Glutamatergic neuron (in vitro differentiated cells): ENCODE results near the gene GRIK4. TPM values are rescaled to one million over a fixed set of nuclear protein-coding genes. Genes with fewer than 3 reads are reported as not detected.
"Not testable (repeated sequence)": the region's sequence is repeated elsewhere in the genome, so short reads cannot be mapped to it uniquely, and the experiment has no call there.

Experiments
- DNase-seq: peaks from one replicate; pipeline ENCODE4 v3.0.0; 2022
- H3K27ac Mint-ChIP-seq: one replicate; pipeline ENCODE4 v1.8.0; 2020; ENCODE audit warnings: mild to moderate bottlenecking, mixed read lengths, inconsistent platforms; ENCODE audit not compliant: unreplicated experiment
- H3K27me3 Mint-ChIP-seq: one replicate; pipeline ENCODE4 v1.8.0; 2020; ENCODE audit warnings: mild to moderate bottlenecking, moderate library complexity, mixed read lengths, inconsistent platforms; ENCODE audit not compliant: unreplicated experiment
- H3K36me3 Mint-ChIP-seq: one replicate; pipeline ENCODE4 v1.8.0; 2020; ENCODE audit warnings: mild to moderate bottlenecking, mixed read lengths, inconsistent platforms; ENCODE audit not compliant: unreplicated experiment
- H3K4me1 Mint-ChIP-seq: one replicate; pipeline ENCODE4 v1.8.0; 2020; ENCODE audit warnings: mild to moderate bottlenecking, low read depth, mixed read lengths, inconsistent platforms; ENCODE audit not compliant: unreplicated experiment
- H3K4me3 Mint-ChIP-seq: one replicate; pipeline ENCODE4 v1.8.0; 2020; ENCODE audit warnings: mild to moderate bottlenecking, mixed read lengths, inconsistent platforms; ENCODE audit not compliant: unreplicated experiment
- H3K9me3 Mint-ChIP-seq: one replicate; pipeline ENCODE4 v1.8.0; 2020; ENCODE audit warnings: mild to moderate bottlenecking, moderate library complexity, mixed read lengths, inconsistent platforms; ENCODE audit not compliant: unreplicated experiment
- CTCF ChIP-seq: fragments of 200-600 bp; sonication (generic); IDR thresholded peaks from one replicate; pipeline ENCODE4 v1.5.0; 2021; ENCODE audit not compliant: partially characterized antibody, unreplicated experiment
- total RNA-seq: library from RNA; stranded (reverse); fragmentation: NEBNext Ultra II Directional; extraction: Animal tissue kit (Norgen Biotek cat#: 25700); gene quantifications from one replicate; pipeline ENCODE4 v1.2.1, GENCODE V29; 2021; ENCODE audit not compliant: unreplicated experiment

Gene GRIK4
- total RNA-seq, 1 donor from 2014 or later: 3.6 TPM

DNA sequence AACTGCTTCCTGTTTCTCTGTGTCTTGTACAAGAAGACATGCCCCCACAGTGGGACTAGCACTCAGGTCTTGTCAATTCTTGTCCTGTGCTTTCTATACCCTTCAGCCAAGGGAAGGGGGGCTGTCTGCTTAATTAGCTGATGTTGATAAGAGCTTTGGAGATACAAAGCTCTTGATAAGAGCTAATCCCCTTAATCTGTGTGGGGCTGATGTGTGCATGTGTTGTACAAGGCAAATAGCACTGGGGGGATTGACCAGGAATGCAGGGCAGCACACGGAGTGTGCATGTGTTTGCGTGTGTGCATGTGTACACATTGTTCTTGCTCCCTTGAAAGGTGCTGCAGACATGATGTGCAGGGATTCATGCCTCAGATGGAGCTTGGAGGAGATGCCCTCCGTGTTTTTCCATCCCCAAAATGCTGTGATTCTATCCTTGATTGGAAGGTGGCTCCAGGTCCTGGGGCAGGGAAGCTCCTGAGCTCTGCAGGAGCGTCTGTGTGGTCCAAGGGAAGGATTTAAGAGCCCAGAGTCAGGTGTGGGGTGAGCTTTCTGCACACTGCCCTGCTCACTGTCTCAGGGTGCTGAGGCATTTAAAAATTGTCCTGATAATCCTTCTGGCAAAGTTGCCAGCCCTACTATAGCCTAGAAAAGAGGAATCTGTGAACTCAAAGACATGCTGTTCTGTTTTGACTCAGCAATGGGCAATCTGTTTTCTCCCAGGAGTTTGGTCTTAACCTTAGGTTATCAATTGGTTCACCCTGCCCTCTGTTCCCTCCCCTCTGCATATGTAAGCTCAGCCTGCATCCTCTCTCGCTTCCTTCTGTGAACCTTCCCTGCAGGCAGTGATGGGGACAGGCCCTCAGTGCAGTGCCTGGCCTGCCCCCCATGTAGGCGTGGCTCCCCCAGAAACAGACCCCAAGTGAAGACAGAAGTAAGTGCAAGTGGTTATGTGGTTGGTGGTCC is 102.0 kb downstream of the GRIK4 start:
- Mint-ChIP-seq H3K4me1 (peaks cover 27% of the 10 kb centered on the region), H3K27ac (peak overlapping the region; percentile 46), H3K27me3 (peaks cover 8% of the 10 kb centered on the region), H3K36me3 (peaks cover 18% of the 10 kb centered on the region), H3K9me3 (peaks cover 7% of the 10 kb centered on the region), H3K4me3 (no peak overlapping the region)
- TF ChIP-seq CTCF: no peak
- DNase-seq: no peak

- DNase-seq: no peak
- peaks cover 30% of the 10 kb centered on the region for H3K36me3 Mint-ChIP-seq
- H3K9me3 Mint-ChIP-seq: peaks cover 12% of the 10 kb centered on the region
- peaks cover 10% of the 10 kb centered on the region for H3K27me3 Mint-ChIP-seq
- no peak overlapping the region for H3K27ac Mint-ChIP-seq
- no peak for TF ChIP-seq CTCF
- peaks cover 22% of the 10 kb centered on the region for H3K4me1 Mint-ChIP-seq
- H3K4me3 Mint-ChIP-seq: no peak overlapping the region
These were observed 103.8 kb downstream of the GRIK4 start for GRCh38 chr11:120615391-120615790.

GRCh38 chr11:120618399-120618798 is 106.9 kb downstream of the GRIK4 start:
- Mint-ChIP-seq H3K4me1 (peaks cover 18% of the 10 kb centered on the region), H3K27me3 (peaks cover 6% of the 10 kb centered on the region), H3K9me3 (peaks cover 12% of the 10 kb centered on the region), H3K27ac (no peak overlapping the region), H3K36me3 (peaks cover 30% of the 10 kb centered on the region), H3K4me3 (no peak overlapping the region)
- no peak for DNase-seq
- TF ChIP-seq CTCF: no peak

DNA sequence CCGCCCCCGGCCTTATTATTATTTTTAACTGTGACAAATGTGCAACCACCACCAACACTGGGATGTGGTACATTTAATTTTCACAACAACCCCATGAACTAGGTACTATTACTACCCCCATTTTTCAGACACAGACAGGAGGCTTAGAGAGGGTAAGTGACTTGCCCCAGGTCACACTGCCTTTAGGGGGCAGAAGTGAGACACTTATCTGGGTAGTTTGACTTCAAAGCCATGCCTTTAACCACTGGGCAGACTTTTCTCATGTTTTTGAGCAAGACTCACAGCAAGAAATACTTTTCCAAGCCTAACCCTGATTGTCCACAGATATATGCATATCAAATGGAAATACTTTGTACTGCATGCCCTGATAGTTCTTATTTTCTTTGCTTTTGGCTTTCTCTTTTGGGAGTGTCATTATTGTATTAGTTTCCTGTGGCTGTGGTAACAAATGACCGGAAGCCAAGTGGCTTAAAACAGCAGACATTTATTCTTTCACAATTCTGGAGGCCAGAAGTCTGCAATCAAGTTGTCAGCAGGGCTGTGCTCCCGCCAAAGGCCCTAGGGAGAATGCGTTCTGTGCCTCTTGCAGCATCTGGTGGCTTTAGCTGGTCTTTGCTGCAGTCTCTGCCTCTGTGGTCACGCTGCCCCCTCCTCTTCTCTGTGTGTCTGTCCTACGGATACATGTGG is 110.8 kb downstream of the GRIK4 start:
- Mint-ChIP-seq H3K27ac (peak overlapping the region; percentile 68), H3K4me1 (peaks cover 24% of the 10 kb centered on the region)
- DNase-seq: peak; percentile 54

GRCh38 chr11:120624992-120625391 is 113.4 kb downstream of the GRIK4 start:
- H3K4me1 Mint-ChIP-seq: peaks cover 28% of the 10 kb centered on the region
- H3K36me3 Mint-ChIP-seq, H3K9me3 Mint-ChIP-seq, H3K27me3 Mint-ChIP-seq, DNase-seq, H3K4me3 Mint-ChIP-seq: not testable (repeated sequence)
- peak overlapping the region; percentile 8 for H3K27ac Mint-ChIP-seq

More for the DNA sequence above, 110.8 kb downstream of the GRIK4 start:
- H3K4me3 Mint-ChIP-seq: peak overlapping the region; percentile 45
- peaks cover 25% of the 10 kb centered on the region for H3K36me3 Mint-ChIP-seq
- peaks cover 12% of the 10 kb centered on the region for H3K9me3 Mint-ChIP-seq
- TF ChIP-seq CTCF: peak; percentile 52
- peaks cover 12% of the 10 kb centered on the region for H3K27me3 Mint-ChIP-seq
